IMR-90 (cell line): ENCODE measurements around the gene IQSEC1. TPM values are rescaled to one million over a fixed set of nuclear protein-coding genes. Genes with fewer than 3 reads are reported as not detected.

Experiments
- ATAC-seq: fragments of 200-7000 bp; cut with Tn5 transposase; 2 replicates; pipeline ENCODE4 v1.9.1; 2020; ENCODE audit warnings: low read depth, mild to moderate bottlenecking, moderate library complexity
- BruUV-seq: library from RNA; stranded (reverse); fragments of 400-500 nt; replicated peaks from 2 replicates; lab custom pipeline; 2021; lab: Mats Ljungman, UMichigan
- CTCF ChIA-PET: fragments of 300-600 bp; formaldehyde crosslinking; extraction: SDS; loops from one replicate; lab custom pipeline; 2021; ENCODE audit warnings: antibody characterized with exemption; lab: Yijun Ruan, JAX
- POLR2A ChIA-PET: fragments of 300-600 bp; sonication (Branson Sonifier 250); formaldehyde crosslinking; loops from one replicate; lab custom pipeline; 2022; ENCODE audit warnings: antibody characterized with exemption; ENCODE audit not compliant: unreplicated experiment; lab: Charles Lee
- DNase-seq: peaks from one replicate; pipeline ENCODE4 v3.0.0; 2013
- H2AFZ ChIP-seq: replicated peaks from 2 replicates; pipeline ENCODE3; 2013; ENCODE audit warnings: low read length, mild to moderate bottlenecking; ENCODE audit not compliant: poor library complexity
- H2AK5ac ChIP-seq: 2 replicates; pipeline ENCODE4 v1.6.1; 2013; ENCODE audit warnings: low read depth, low read length, inconsistent platforms
- H2AK9ac ChIP-seq: replicated peaks from 2 replicates; pipeline ENCODE3; 2013; ENCODE audit warnings: mild to moderate bottlenecking, low read depth, low read length, moderate library complexity; ENCODE audit not compliant: poor library complexity
- H2BK120ac ChIP-seq: 2 replicates; pipeline ENCODE4 v1.6.1; 2013; ENCODE audit warnings: low read depth, low read length, inconsistent platforms
- H2BK15ac ChIP-seq: 3 replicates; pipeline ENCODE4 v1.6.1; 2013; ENCODE audit warnings: low read depth, low read length, inconsistent platforms
- H2BK20ac ChIP-seq: 2 replicates; pipeline ENCODE4 v1.6.1; 2013; ENCODE audit warnings: low read depth, mild to moderate bottlenecking, inconsistent platforms, low read length, moderate library complexity
- H2BK5ac ChIP-seq: 2 replicates; pipeline ENCODE4 v1.6.1; 2013; ENCODE audit warnings: mild to moderate bottlenecking, low read depth, low read length, inconsistent platforms; ENCODE audit not compliant: poor library complexity, severe bottlenecking
- H3K14ac ChIP-seq: replicated peaks from 2 replicates; pipeline ENCODE4 v1.6.1; 2013; ENCODE audit warnings: low read depth, low read length, inconsistent platforms
- H3K18ac ChIP-seq: 2 replicates; pipeline ENCODE4 v1.6.1; 2013; ENCODE audit warnings: low read depth, low read length, control low read depth
- H3K23ac ChIP-seq: 2 replicates; pipeline ENCODE4 v1.6.1; 2013; ENCODE audit warnings: low read depth, low read length, inconsistent platforms
- H3K27ac ChIP-seq: 2 replicates; pipeline ENCODE4 v1.5.1; 2013; ENCODE audit warnings: mild to moderate bottlenecking, control low read depth, low read length; ENCODE audit not compliant: insufficient read depth
- H3K27me3 ChIP-seq: 2 replicates; pipeline ENCODE4 v1.6.1; 2013; ENCODE audit warnings: low read length; ENCODE audit not compliant: control insufficient read depth, insufficient read depth
- H3K36me3 ChIP-seq: 2 replicates; pipeline ENCODE4 v1.6.1; 2013; ENCODE audit warnings: low read length, mixed read lengths; ENCODE audit not compliant: control insufficient read depth, insufficient read depth
- H3K4ac ChIP-seq: 2 replicates; pipeline ENCODE4 v1.6.1; 2013; ENCODE audit warnings: low read depth, low read length, inconsistent platforms
- H3K4me1 ChIP-seq: 2 replicates; pipeline ENCODE4 v1.6.1; 2013; ENCODE audit warnings: low read length, mixed read lengths; ENCODE audit not compliant: control insufficient read depth, insufficient read depth
- H3K4me2 ChIP-seq: 2 replicates; pipeline ENCODE4 v1.6.1; 2013; ENCODE audit warnings: low read depth, mild to moderate bottlenecking, control low read depth, low read length, moderate library complexity
- H3K4me3 ChIP-seq: 2 replicates; pipeline ENCODE4 v1.5.1; 2013; ENCODE audit warnings: low read depth, mild to moderate bottlenecking, control low read depth, low read length, moderate library complexity; ENCODE audit not compliant: insufficient read depth
- H3K56ac ChIP-seq: 2 replicates; pipeline ENCODE4 v1.6.1; 2013; ENCODE audit warnings: low read length, inconsistent platforms; ENCODE audit not compliant: insufficient read depth; ENCODE audit errors: extremely low read depth
- H3K79me1 ChIP-seq, 2 experiments: 2 replicates each; pipeline ENCODE4 v1.6.1; 2013; ENCODE audit warnings: low read length in 2 of 2, inconsistent platforms in 1 of 2, low read depth in 1 of 2
- H3K9ac ChIP-seq: 2 replicates; pipeline ENCODE4 v1.6.1; 2013; ENCODE audit warnings: low read depth, low read length, control low read depth
- H3K9me1 ChIP-seq: 2 replicates; pipeline ENCODE4 v1.6.1; 2013; ENCODE audit warnings: low read length, inconsistent platforms; ENCODE audit not compliant: insufficient read depth
- H3K9me3 ChIP-seq: 2 replicates; pipeline ENCODE4 v1.6.1; 2013; ENCODE audit warnings: low read length; ENCODE audit not compliant: control insufficient read depth, insufficient read depth
- H4K20me1 ChIP-seq: 2 replicates; pipeline ENCODE4 v1.6.1; 2013; ENCODE audit warnings: low read length, inconsistent platforms; ENCODE audit not compliant: insufficient read depth
- H4K5ac ChIP-seq: 2 replicates; pipeline ENCODE4 v1.6.1; 2013; ENCODE audit warnings: mild to moderate bottlenecking, low read depth, low read length, control low read depth
- H4K8ac ChIP-seq, 2 experiments: 2 replicates each; pipeline ENCODE4 v1.6.1; 2013; ENCODE audit warnings: low read depth in 2 of 2, low read length in 2 of 2, control low read depth in 1 of 2, inconsistent platforms in 1 of 2
- H4K91ac ChIP-seq: 2 replicates; pipeline ENCODE4 v1.6.1; 2013; ENCODE audit warnings: low read depth, low read length, inconsistent platforms; ENCODE audit not compliant: insufficient read depth
- CHD1 ChIP-seq: IDR thresholded peaks from 2 replicates; pipeline ENCODE4 v1.6.1; 2012; ENCODE audit warnings: low read depth, low read length, improper control_type of control experiment
- NFE2L2 ChIP-seq: fragments of 150-350 bp; IDR thresholded peaks from 2 replicates; pipeline ENCODE4 v1.6.1; 2016; ENCODE audit warnings: low read depth, mild to moderate bottlenecking, low read length
- POLR2A ChIP-seq: IDR thresholded peaks from 2 replicates; pipeline ENCODE4 v1.6.1; 2012; ENCODE audit warnings: mild to moderate bottlenecking, low read depth, low read length
- RFX5 ChIP-seq: IDR thresholded peaks from 2 replicates; pipeline ENCODE4 v1.8.0; 2012; ENCODE audit warnings: low read depth, mild to moderate bottlenecking, low read length, moderate library complexity
- SMC3 ChIP-seq: fragments of 150-350 bp; IDR thresholded peaks from 2 replicates; pipeline ENCODE4 v1.6.1; 2016; ENCODE audit warnings: low read depth, mild to moderate bottlenecking, antibody characterized with exemption, low read length, moderate library complexity
- WGBS, 2 experiments: methylation state at CpG; one replicate each; pipeline versions ENCODE4 v1.1.5 to v1.1.7; 2013; ENCODE audit warnings: missing lambda C conversion rate in 2 of 2; ENCODE audit not compliant: insufficient read length in 1 of 2; ENCODE audit errors: extremely low coverage in 2 of 2; 5-methylcytosine and 5-hydroxymethylcytosine counted together
- dilution Hi-C: fragments of 300-500 bp; cut with HindIII; formaldehyde crosslinking; loops from one replicate; pipeline ENCODE4 v1.14.3; 2018; ENCODE audit warnings: low sequenced_read_pairs; ENCODE audit not compliant: unreplicated experiment
- in situ Hi-C: fragments of 300-500 bp; cut with MboI; formaldehyde crosslinking; loops from 3 replicates; pipeline ENCODE4 v1.14.3; 2019; ENCODE audit warnings: low sequenced_read_pairs, inconsistent platforms, mixed read lengths
- intact Hi-C: fragments of 100-400 bp; cut with micrococcal nuclease; formaldehyde crosslinking; loops from 2 replicates; pipeline ENCODE4 v1.10.0; 2022
- polyA plus RNA-seq, 3 experiments: library from polyadenylated mRNA; depleted of rRNA; stranded (reverse); fragments of >200 nt; gene quantifications; 2 replicates each; pipeline ENCODE4 v1.2.3, GENCODE V29; 2012; ENCODE audit warnings: low replicate concordance in 1 of 3
- total RNA-seq: library from RNA; depleted of rRNA; stranded (reverse); fragments of >200 nt; gene quantifications from 2 replicates; pipeline ENCODE4 v1.2.3, GENCODE V29; 2012
- TF ChIP-seq, protein P1 (sequence below): conservative IDR thresholded peaks from 2 replicates; pipeline ENCODE4 v1.5.1; 2012; ENCODE audit warnings: mild to moderate bottlenecking, low read depth, low read length, improper control_type of control experiment

Gene IQSEC1
- total and polyA plus RNA-seq, 2 of the 4 experiments (the other 2 are of a cell fraction), result 5.9 to 11.9 TPM

DNA sequence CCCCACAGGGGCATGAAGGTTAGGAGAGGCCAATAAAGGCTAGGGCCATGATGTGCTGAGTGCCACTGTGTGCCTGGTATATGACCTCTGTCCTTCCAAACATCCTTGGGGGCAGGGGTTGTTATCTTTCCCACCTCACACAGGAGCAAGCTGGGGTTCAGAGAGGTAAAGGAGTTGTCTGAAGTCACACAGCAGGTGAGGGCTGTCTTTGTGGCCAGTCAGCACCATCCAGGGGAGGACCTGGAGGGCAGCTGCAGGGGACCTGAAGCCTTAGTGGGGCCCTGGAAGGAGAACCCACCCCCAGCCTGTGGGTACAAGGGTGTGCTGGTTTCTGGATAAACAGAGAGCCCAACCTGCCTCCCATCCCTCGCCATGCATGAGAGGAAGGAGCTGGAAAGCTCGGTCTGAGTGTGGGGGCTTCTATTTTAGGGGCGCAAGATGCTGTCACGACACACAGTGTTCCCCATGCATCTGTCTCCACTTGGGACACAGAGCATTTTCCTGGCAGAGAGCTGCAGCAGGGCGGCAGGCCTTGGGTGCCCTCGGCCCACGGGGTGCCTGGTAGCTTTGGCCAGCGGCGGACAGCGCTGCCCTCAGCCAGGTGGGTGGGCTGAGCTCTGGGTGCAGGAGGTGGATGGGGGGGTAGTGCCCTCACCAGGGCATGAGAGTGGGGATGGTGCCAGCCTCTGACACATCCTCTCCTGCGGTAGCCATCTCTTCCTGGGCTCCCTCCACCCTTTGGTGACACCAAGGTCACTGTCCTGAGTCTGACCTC lies 14.7 kb downstream of the IQSEC1 start:
- DNase-seq (no peak), ATAC-seq (no peak)
- H2AFZ ChIP-seq, result no peak overlapping the region
- 70% methylated on average over 3 of the region's 11 CpGs; no CpG with 5 or more reads in 1 of the 2 experiments for WGBS, 2 experiments
- H3K4me3 ChIP-seq, result no peak overlapping the region
- H3K4ac ChIP-seq, result no peak overlapping the region
- H3K36me3 ChIP-seq, result no peaks in the 10 kb centered on the region
- H3K27me3 ChIP-seq, result peaks cover 53% of the 10 kb centered on the region
- H3K9me3 ChIP-seq, result no peaks in the 10 kb centered on the region
- TF ChIP-seq POLR2A, result no peak
- no peak for TF ChIP-seq SMC3
- TF ChIP-seq, protein P1, sequence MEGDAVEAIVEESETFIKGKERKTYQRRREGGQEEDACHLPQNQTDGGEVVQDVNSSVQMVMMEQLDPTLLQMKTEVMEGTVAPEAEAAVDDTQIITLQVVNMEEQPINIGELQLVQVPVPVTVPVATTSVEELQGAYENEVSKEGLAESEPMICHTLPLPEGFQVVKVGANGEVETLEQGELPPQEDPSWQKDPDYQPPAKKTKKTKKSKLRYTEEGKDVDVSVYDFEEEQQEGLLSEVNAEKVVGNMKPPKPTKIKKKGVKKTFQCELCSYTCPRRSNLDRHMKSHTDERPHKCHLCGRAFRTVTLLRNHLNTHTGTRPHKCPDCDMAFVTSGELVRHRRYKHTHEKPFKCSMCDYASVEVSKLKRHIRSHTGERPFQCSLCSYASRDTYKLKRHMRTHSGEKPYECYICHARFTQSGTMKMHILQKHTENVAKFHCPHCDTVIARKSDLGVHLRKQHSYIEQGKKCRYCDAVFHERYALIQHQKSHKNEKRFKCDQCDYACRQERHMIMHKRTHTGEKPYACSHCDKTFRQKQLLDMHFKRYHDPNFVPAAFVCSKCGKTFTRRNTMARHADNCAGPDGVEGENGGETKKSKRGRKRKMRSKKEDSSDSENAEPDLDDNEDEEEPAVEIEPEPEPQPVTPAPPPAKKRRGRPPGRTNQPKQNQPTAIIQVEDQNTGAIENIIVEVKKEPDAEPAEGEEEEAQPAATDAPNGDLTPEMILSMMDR, result no peak
- no peak for TF ChIP-seq NFE2L2
- TF ChIP-seq CHD1, result no peak
- no peak for TF ChIP-seq RFX5
- no peak overlapping the region for H3K18ac ChIP-seq
- H3K23ac ChIP-seq, result no peak overlapping the region
- no peak overlapping the region for H4K5ac ChIP-seq
- H2BK20ac ChIP-seq, result no peak overlapping the region
- ChIA-PET POLR2A (no interaction called here), CTCF (no interaction called here)
- H4K20me1 ChIP-seq, result no peaks in the 10 kb centered on the region
- intact Hi-C loops (no loop called here), in situ Hi-C loops (no loop called here), dilution Hi-C loops (no loop called here)
- H2AK9ac ChIP-seq, result no peak overlapping the region
- H4K8ac ChIP-seq, result no peak overlapping the region
- H3K9ac ChIP-seq, result no peak overlapping the region
- H3K14ac ChIP-seq, result no peak overlapping the region
- H3K4me1 ChIP-seq, result no peaks in the 10 kb centered on the region
- H2AK5ac ChIP-seq, result no peak overlapping the region
- no peak overlapping the region for H2BK120ac ChIP-seq
- H4K91ac ChIP-seq, result no peak overlapping the region
- no TSS peak for BruUV-seq
- no peaks in the 10 kb centered on the region for H3K9me1 ChIP-seq
- H2BK5ac ChIP-seq, result no peak overlapping the region
- H3K4me2 ChIP-seq, result no peak overlapping the region
- H3K79me1 ChIP-seq, result no peaks in the 10 kb centered on the region
- H2BK15ac ChIP-seq, result no peak overlapping the region
- no peak overlapping the region for H3K56ac ChIP-seq
- no peak overlapping the region for H3K27ac ChIP-seq
